ENCODE data around the gene FAM25G.
A peak's percentile ranks its signal among the peaks of the same experiment; 100 is the strongest.
"Not testable (repeated sequence)": the region's sequence is repeated elsewhere in the genome, so short reads cannot be mapped to it uniquely, and the experiment has no call there.

The FAM25G gene

GRCh38 chr10:47467458-47467857 is 24.0 kb downstream of the FAM25G start:
- FAIRE-seq; DNase-seq (ENCODE audit: insufficient read length, low spot score): not testable (repeated sequence)

- FAIRE-seq; DNase-seq (ENCODE audit: insufficient read length, low spot score): not testable (repeated sequence)
Observed at GRCh38 chr10:47465216-47465917, 26.1 kb downstream of the FAM25G start.

- DNase-seq (ENCODE audit: insufficient read length, low spot score); FAIRE-seq: not testable (repeated sequence)
Observed at GRCh38 chr10:47462577-47463358, 28.7 kb downstream of the FAM25G start.

GRCh38 chr10:47461261-47461687 is 30.2 kb downstream of the FAM25G start:
- not testable (repeated sequence) for DNase-seq (ENCODE audit: insufficient read length, low spot score); FAIRE-seq
- peak; percentile 7 for TF ChIP-seq CTCF (IDR thresholded peaks at IDR 0.05; ENCODE audit: insufficient read depth, missing control alignments)

GRCh38 chr10:47458466-47459154 is 32.9 kb downstream of the FAM25G start:
- TF ChIP-seq CTCF (IDR thresholded peaks at IDR 0.05; ENCODE audit: insufficient read depth, missing control alignments): no peak
- no peak for FAIRE-seq

DNA sequence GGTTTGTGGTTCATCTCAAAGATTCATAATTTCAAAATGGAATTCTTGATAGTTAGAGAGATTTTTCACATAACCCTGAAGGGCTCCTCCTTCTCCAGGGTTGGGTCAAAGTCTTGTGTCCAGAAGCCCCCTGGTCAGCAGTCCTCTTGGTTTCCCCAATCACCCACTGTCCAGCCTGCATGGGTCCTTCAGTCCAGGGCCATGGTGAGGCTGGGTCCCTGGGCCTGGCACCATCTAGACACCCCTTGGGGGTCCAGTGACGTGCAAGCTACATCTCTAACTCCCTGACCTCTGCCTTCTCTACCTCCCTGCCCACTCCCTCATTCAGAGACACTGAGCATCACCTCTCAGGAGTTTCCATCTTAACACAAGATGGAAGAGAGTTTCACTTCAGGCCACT is 33.7 kb downstream of the FAM25G start:
- no peak for TF ChIP-seq CTCF (IDR thresholded peaks at IDR 0.05; ENCODE audit: insufficient read depth, missing control alignments)
- DNase-seq (ENCODE audit: insufficient read length, low spot score) (no peak), FAIRE-seq (no peak)

More at GRCh38 chr10:47458466-47459154, 32.9 kb downstream of the FAM25G start:
- no peak for DNase-seq (ENCODE audit: insufficient read length, low spot score)

GRCh38 chr10:47457528-47457820 is 34.0 kb downstream of the FAM25G start:
- DNase-seq (ENCODE audit: insufficient read length, low spot score) (no peak), FAIRE-seq (no peak)
- TF ChIP-seq CTCF (IDR thresholded peaks at IDR 0.05; ENCODE audit: insufficient read depth, missing control alignments): no peak

- TF ChIP-seq CTCF (IDR thresholded peaks at IDR 0.05; ENCODE audit: insufficient read depth, missing control alignments): no peak
- DNase-seq (ENCODE audit: insufficient read length, low spot score) (no peak), FAIRE-seq (no peak)
Observed at GRCh38 chr10:47456794-47457527, 34.5 kb downstream of the FAM25G start.

Measured in D721Med (cell line).